GM18508 (cell line): Measurements from ENCODE around the gene OTOS.

Experiments used
- ATAC-seq: cut with Tn5 transposase; IDR thresholded peaks from one replicate; pipeline ENCODE4 v1.9.1; 2021; ENCODE audit warnings: moderate number of reproducible peaks; ENCODE audit not compliant: insufficient read depth, unreplicated experiment

The OTOS gene

DNA sequence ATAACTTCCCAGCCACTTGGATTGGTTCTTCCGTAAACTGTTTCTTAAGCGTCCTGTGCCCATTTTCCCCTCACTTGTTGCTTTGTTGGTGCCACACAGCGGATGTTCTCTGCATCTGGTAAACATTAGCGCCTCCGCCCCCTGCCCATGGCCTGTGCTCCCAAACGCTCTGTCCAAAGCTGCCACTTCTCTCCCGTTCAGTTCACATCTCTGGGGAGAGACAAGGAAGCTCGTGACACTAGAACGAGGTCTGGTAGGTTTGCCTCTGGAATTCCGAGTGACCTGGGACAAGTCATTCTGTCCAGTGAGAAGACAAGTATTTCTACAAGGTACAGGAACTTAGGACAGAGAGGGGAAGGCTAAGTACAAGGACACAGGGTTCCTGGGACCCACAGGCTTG lies 13.7 kb downstream of the OTOS start:
- no peak for ATAC-seq

DNA sequence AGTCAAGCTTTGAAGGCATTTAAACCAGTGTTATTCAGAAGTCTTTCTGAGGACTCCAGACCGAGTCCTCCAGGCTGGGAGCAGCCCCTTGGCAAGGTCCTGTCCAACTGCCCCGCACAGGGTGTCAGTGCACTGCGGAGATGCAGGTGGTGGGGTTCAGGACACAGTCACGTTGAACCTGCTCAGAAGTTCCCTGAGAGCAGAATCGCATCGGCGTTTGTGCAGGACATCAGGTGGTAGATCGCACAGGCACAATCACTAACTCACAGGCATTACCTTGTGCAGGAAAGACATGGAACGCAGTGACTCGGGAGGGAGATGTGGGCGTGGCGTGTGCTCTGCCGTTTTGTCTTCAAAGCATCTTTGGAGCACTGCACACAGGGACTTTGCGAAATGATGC lies 14.7 kb downstream of the OTOS start:
- no peak for ATAC-seq

DNA sequence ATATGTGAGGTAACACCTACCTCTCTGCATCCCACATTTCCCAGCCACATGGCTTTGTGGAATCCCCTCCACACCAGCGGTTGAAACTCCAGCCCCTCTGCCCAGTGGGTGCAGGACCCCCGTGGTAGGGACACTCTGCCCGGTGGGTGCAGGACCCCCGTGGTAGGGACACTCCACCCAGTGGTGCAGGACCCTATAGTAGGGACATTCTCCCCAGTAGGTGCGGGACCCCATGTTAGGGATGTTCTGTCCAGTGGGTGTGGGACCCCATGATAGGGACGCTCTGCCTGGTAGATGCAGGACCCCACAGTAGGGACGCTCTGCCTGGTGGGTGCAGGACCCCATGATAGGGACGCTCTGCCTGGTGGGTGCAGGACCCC lies 15.8 kb downstream of the OTOS start:
- ATAC-seq: no peak

DNA sequence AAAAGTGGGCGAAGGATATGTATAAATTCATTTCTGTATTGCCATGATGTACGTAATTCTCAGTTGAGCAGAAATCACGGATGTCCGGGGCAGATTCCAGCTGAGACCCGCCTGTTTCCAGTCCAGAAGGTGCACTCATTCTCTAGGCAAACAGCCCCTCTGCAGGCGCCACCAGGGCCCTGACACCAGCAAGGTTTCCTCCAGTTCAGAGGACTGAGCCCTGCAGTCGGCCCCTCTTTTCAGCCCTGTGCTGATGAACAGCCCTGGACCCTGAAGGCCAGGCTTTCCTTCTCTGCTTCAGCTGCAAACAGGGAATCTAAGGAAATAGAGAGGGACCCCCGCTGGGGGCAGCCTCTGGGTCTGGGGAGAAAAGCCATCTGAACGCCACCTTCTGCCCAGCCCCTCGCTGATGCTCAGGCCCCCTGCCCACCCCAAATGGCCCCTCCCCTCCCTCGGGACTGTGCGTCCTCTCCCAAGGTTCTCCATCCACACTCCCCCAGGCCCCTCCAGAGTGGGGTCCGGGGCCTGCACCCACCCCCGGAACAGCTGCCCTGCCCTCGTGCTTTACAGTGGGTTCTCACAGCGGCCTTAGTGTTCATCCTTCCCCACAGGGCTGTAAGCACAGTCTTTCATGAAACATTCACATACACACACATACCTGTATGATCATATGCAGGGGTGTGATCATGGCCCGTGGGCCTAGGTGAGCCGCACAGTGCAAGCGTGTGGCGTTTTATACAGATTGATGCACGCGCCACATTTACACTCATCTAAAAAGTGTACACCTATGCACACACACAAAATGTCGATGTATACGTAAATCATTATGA lies 16.4 kb downstream of the OTOS start:
- ATAC-seq: no peak

DNA sequence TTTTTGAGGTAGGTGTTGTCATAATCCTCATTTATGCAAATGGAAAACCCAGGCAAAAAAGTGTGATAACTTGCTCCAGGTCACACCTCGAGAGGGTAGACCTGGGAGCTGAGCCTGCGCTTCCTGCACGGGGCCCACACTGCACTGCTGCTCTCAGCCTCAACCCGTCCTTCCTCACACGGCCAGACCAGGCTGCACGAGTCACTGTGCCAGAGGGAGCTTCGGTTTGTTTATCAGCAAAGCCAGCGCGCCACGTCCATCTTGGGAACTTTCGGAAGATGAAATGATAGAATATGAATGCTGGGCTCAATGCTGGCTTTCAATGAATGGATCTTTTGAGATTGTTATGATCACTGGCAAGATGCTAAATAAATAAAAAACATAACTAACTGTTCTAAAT lies 18.8 kb downstream of the OTOS start:
- ATAC-seq: no peak

DNA sequence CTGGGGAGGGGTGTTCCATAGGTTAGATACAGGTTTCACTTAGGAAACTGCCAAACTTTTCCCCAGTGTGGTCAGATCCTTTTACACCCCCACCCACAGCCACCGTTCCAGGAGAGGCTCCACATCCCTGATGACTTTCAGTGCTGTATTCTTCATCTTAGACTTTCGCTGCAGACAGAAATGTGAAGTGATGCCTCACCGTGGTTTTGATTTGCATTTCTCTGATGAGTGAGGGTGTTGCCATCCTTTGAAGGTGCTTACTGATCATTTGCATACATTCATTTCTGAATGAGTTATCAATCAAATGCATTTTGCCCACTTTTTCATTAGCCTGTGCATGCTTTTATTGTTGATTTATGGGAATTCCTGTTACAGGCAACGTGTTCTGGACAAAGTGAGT lies 19.3 kb downstream of the OTOS start:
- ATAC-seq: no peak

DNA sequence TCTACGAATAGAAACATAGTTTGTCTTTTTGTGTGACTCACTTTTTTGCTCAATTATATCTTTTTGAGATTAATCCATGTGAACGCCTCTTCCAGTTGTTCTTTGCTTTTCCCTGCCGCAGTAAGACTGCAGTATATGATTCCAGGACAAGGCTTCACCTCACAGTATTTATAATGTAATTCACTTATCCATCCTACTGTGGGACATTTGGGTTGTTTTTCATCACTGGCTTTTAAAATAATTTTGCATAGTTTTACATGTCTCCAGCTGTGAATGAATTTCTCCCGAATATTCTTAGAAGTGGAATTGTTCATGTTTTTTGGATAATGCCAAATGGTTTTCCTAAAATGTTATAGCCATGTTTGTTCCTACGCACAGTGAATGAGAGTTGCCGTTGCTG lies 26.2 kb downstream of the OTOS start:
- ATAC-seq: no peak

DNA sequence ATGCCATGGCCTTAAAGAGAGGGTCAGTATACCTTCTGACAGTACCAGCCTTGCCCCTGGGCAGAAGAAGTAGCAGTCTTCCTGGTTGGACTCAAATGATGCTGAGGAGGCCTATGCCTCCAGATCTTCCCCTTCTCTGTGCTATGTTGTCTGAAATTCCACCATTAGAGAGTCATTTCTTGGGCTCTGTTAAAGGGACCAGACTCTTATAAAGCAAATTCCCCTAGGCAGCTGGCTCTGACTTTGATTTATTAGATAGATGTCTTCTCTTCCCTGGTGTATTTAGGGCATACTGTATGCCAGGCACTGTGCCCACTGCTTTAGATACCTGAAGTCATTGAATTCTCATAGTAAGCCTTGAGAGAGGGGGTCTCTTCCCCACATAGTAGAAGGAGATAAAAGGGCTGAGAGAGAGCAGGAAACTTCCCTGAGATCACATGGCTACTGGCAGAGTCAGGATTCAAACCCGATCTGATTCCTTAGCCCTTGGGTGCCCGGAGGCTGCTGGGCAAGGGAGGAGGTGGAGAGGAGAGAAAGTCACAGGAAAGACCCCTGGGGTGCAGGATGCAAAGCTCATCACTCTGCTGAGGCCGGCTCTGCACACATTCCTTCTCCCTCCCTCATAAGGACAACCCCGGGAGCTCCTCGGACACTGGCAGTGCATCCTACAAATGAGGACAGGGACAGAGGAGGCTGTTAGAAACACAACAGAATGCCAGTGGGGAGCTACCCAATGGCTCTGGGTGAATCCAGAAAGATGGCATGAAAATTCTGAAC lies 27.4 kb downstream of the OTOS start:
- no peak for ATAC-seq

DNA sequence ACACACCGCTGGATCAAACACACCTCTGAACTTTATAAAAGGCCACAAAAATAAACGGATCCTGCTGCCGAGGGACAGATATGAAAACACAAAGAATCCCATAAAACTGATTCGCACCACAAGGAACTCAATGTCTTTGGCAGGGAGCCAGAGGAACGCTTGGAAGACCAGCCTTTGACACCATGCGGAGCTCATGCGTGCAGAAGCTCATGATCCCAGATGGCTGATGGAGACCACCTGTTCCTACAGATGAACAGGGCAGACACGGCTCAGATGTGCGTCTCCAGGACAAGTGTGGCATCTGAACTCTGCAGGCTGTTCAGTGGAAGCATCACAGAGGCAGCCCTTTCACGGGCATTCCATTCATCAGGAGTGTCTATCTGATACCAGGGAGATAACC lies 29.2 kb downstream of the OTOS start:
- no peak for ATAC-seq

DNA sequence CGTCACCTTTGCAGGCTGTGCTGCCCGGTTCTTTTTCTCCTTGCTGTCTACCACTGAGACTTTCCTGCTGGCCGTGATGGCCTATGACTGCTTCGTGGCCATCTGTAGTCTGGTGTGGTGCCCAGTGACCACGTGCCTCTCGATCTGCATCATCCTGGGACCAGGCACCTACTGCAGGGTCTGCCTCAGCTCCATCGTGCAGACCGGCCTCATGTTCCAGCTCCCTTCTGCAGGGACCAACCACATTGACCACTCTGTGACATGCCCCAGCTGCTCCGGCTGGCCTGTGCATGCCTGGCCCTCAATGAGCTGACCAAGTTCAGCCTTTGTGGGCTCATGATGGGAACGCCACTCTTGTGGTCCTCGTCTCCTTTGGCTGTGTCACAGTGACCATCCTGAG lies 31.1 kb downstream of the OTOS start:
- no peak for ATAC-seq

DNA sequence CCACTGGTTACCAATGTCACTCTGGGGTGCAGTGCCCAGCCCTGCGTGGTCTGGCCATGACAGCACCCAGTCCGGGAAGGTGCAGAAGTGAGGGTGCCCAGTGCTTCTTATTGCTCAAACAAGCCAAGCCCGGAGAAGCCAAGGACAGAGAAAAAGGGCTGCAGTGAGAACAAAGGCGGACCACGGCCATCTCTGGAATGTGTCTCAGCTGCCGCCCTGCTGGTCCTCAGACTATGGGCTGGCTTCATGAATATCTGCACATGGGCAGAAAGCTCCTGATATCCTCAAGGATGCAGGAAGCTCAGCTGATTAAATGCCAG lies 33.0 kb downstream of the OTOS start:
- ATAC-seq: no peak

DNA sequence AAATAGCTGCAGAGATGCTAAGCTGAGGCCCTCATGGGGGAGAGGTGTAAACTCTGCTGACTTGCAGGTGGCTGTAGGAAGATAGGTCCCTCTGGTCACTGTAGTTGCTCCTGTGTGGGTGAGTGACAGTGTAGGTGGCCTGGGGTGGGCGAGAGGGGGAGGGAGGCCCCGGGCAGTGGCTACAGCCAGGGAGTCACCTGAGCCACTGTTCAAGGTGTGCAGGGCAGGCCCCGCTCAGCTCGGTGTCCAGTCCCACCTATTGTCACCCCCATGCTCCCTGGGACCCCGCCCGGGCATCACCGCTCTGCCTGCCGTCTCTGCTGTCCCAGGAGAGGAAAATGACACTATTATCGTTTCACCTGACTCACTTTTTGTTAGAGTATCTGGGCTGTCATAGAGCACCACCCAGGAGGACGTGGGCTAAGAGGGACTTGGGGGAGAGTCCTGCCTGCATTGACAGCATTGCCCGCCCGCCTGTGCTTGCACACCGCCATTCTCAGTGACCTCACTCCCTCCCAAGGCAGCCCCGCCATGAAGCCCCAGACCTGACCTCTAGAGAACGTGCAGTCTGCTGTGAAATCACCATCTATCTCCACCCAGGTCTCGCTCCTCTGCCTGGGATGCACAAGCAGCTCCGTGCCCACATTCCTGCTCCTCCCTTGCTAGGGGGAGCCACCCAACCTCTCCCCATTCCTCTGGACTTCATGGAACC lies 33.5 kb downstream of the OTOS start:
- ATAC-seq: no peak

DNA sequence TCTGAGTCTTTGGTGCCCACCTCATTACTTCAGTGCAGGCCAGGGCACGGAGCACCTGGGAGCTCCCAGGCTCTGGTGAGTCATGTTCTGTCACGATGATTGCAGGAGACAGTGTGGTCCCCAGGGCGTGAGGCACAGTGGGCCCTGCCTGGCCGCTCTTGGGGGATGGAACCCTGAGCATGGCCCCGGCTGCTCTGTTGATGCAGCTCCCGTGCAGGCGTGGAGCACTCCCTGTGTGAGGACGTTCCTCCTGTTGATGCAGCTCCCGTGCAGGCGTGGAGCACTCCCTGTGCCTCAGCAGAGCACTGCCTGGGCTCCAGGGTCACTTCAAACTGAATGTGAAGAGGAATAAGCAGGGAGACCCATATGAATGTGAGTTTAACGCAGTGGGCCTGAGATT lies 34.5 kb downstream of the OTOS start:
- no peak for ATAC-seq

DNA sequence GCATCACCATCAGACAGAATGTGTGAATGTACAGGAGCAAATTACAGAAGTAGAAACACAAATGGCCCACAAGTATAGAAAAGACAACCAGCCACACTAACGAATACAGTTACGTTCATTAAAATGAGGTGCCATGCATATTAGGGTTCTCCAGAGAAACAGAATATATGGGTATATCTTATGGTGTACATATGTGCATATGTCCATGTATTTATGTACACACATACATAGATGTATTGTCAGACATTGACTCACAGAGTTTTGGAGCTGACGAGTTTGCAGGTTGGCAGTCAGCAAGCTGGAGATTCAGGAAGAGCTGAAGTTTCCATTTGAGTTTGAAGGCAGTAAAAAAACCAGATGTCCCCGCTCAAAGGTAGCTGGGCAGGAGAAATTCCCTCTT lies 37.3 kb downstream of the OTOS start:
- no peak for ATAC-seq

DNA sequence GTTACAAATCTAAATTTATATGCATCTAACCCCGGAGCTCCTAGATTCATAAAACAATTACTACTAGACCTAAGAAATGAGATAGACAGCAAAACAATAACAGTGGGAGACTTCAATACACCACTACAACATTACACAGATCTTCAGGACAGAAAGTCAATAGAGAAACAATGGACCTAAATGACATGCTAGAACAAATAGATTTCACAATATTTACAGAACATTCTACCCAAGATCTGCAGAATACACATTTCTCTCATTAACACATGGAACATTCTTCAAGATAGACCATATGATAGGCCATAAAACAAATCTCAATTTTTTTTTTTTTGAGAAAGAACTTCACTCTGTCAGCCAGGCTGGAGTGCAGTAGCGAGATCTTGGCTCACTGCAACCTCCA lies 42.1 kb downstream of the OTOS start:
- no peak for ATAC-seq

DNA sequence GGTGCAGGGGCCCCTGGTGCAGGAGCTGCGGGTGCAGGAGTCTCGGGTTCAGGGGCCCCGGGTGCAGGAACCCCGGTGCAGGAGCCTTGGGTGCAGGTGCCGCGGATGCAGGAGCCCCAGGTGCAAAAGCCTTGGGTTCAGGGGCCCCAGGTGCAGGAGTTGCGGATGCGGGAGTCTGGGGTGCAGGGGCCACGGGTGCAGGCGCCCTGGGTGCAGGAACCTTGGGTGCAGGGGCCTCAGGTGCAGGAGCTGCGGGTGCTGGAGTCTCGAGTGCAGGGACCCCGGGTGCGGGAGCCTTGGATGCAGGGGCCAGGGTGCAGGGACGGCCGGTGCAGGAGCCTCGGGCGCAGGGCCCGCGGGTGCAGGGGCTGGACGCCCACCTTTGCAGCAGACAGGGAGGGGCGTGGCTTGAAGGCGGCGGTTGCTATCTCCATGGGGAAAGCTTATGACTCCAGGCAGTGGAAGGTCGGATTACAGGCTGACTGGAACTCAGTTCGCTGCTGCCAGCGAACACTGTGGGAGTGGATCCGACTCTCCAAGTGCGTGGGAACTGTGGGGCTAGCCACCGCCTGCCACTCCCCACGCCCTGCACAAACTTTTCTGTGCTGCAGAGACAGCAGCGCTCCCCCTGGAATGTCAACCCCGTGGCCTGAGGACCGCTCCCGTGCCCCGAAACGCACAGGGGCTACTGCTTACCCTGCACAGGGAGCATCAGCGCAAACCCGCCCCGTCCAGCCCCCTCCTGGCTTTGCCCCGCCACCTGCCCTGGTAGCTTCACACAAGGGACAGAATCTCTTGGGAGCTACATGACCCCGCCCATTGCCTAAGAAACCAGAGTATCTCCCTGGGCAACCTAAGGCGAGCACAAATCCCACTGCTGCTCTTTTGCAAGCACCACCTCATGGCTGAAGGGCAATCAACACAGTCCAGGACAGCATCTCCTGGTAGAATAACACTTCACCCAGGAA lies 44.6 kb downstream of the OTOS start:
- no peak for ATAC-seq

DNA sequence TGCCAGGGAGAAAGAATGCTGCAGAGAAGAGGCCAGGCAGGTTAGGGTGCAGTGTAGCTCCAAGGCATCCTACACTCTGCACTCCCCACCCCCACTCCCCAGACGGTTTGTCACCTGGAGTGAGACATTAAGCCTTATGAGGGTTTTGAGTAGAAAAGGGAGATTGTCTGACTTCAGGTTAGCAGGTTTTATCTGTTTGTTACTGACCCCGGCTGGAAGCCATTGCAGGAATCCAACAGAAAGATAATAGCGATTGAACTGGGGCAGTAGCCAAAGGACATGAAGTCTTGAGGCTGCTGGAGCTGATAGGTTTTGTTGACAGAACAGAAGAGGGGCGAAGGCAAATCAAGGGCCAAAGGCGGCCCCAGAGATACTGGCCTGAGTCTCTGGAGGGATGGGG lies 51.2 kb downstream of the OTOS start:
- no peak for ATAC-seq
